ENCODE data around the gene AJAP1. TPM values are rescaled to one million over a fixed set of nuclear protein-coding genes. Genes with fewer than 3 reads are reported as not detected.

AJAP1 gene
- total and polyA plus RNA-seq, 2 donors (not counting 1 experiment from before 2014, with no cell fraction given): not detected

- H3K36me3 ChIP-seq (replicated peaks in 1 of 2; ENCODE audit: control extremely low read depth in 1 of 2, control insufficient read depth in 1 of 2, extremely low read depth in 1 of 2, insufficient read depth in 2 of 2, low read length in 1 of 2): no peaks in the 10 kb centered on the region
- ChIA-PET POLR2A (no interaction called here), CTCF (no interaction called here)
- Mint-ChIP-seq H3K4me1 (no peaks in the 10 kb centered on the region), H3K9me3 (ENCODE audit: insufficient read depth) (no peaks in the 10 kb centered on the region), H3K27me3 (no peaks in the 10 kb centered on the region), H3K27ac (no peak overlapping the region), H3K4me3 (no peak overlapping the region)
- no peaks in the 10 kb centered on the region for H4K20me1 ChIP-seq (ENCODE audit: control insufficient read depth, insufficient read depth, low read length, poor library complexity, severe bottlenecking)
- no peak overlapping the region for H3K4me3 ChIP-seq (ENCODE audit: control extremely low read depth in 1 of 5, extremely low read depth in 1 of 5, insufficient read depth in 1 of 5, low read depth in 2 of 5, low read length in 4 of 5)
- WGBS (ENCODE audit: insufficient coverage): 91% methylated on average over 19 of the region's 19 CpGs
- H3K79me2 ChIP-seq (ENCODE audit: control insufficient read depth, insufficient read depth, low read length): no peaks in the 10 kb centered on the region
- no peak overlapping the region for H2AFZ ChIP-seq (ENCODE audit: insufficient read depth, low read depth, low read length, poor library complexity, severe bottlenecking)
- no peak overlapping the region for H3K9ac ChIP-seq (ENCODE audit: low read length)
- H3K4me2 ChIP-seq (replicated peaks; ENCODE audit: low read depth, low read length, poor library complexity, severe bottlenecking): no peak overlapping the region
- intact Hi-C loops (cut with micrococcal nuclease): no loop called here
- no peak for TF ChIP-seq EZH2 (IDR thresholded peaks at IDR 0.05; ENCODE audit: borderline replicate concordance, insufficient read depth, low read depth, low read length, poor library complexity, severe bottlenecking)
- TF ChIP-seq, protein P1, sequence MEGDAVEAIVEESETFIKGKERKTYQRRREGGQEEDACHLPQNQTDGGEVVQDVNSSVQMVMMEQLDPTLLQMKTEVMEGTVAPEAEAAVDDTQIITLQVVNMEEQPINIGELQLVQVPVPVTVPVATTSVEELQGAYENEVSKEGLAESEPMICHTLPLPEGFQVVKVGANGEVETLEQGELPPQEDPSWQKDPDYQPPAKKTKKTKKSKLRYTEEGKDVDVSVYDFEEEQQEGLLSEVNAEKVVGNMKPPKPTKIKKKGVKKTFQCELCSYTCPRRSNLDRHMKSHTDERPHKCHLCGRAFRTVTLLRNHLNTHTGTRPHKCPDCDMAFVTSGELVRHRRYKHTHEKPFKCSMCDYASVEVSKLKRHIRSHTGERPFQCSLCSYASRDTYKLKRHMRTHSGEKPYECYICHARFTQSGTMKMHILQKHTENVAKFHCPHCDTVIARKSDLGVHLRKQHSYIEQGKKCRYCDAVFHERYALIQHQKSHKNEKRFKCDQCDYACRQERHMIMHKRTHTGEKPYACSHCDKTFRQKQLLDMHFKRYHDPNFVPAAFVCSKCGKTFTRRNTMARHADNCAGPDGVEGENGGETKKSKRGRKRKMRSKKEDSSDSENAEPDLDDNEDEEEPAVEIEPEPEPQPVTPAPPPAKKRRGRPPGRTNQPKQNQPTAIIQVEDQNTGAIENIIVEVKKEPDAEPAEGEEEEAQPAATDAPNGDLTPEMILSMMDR (IDR thresholded peaks at IDR 0.05): no peak
- no peaks in the 10 kb centered on the region for H3K4me1 ChIP-seq (ENCODE audit: control insufficient read depth in 2 of 2, insufficient read depth in 2 of 2, low read length in 2 of 2)
- no peak for DNase-seq
- H3K27ac ChIP-seq (ENCODE audit: low read length in 2 of 2): no peak overlapping the region
- H3K27me3 ChIP-seq (replicated peaks in 1 of 4; ENCODE audit: control extremely low read depth in 1 of 4, control insufficient read depth in 3 of 4, insufficient read depth in 4 of 4, low read length in 3 of 4): no peaks in the 10 kb centered on the region
- ATAC-seq (ENCODE audit: low read depth): no peak
- H3K9me3 ChIP-seq (ENCODE audit: control extremely low read depth in 1 of 3, control insufficient read depth in 2 of 3, insufficient read depth in 1 of 3, low read length in 2 of 3): peaks cover 0 to 6% (median 0%) of the 10 kb centered on the region in 3 donors
Observed at GRCh38 chr1:4689941-4690635, 35.7 kb downstream of the AJAP1 start.

DNA sequence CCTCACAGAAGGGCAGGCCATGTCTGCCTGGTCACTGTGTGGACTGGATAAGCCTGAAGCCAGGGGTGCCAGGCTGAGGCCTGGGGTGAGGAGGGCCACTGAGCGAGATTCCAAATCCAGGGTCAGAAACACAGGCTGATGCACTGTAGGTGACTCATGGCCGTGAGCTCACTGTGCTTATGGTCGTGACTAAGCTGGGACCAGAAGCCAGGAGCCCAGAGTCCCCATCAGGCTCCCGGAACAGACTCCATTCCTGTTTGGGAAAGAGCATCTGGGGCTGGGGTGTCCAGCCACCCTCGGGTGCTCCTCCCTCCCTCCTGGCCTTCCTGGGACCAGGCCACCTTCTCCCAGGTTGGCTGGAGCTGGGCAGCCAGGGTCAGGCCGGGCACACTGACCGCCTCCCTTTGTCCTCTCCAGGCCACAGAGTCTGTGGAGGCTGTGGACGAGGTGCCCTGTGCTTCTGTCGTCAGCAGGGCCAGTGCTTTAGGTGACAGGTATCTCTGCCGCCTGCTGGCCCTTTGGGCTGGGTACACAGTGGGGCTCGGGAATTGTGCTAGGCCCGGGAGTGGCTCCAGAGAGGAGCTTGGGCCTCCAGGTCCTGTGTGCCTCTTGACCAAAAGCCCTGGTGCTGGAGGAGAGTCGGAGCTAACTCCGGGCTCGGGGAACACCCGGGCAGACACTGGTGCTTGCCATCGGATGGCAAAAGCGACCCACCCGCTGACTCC, 36.7 kb downstream of the AJAP1 start:
- H3K27me3 ChIP-seq (replicated peaks in 1 of 4; ENCODE audit: control extremely low read depth in 1 of 4, control insufficient read depth in 3 of 4, insufficient read depth in 4 of 4, low read length in 3 of 4): no peaks in the 10 kb centered on the region
- no peaks in the 10 kb centered on the region for H3K36me3 ChIP-seq (replicated peaks in 1 of 2; ENCODE audit: control extremely low read depth in 1 of 2, control insufficient read depth in 1 of 2, extremely low read depth in 1 of 2, insufficient read depth in 2 of 2, low read length in 1 of 2)
- no peak overlapping the region for H3K9ac ChIP-seq (ENCODE audit: low read length)
- H3K9me3 ChIP-seq (ENCODE audit: control extremely low read depth in 1 of 3, control insufficient read depth in 2 of 3, insufficient read depth in 1 of 3, low read length in 2 of 3): peaks cover 0 to 6% (median 0%) of the 10 kb centered on the region in 3 donors
- H3K4me2 ChIP-seq (replicated peaks; ENCODE audit: low read depth, low read length, poor library complexity, severe bottlenecking): no peak overlapping the region
- H3K4me1 ChIP-seq (ENCODE audit: control insufficient read depth in 2 of 2, insufficient read depth in 2 of 2, low read length in 2 of 2): no peaks in the 10 kb centered on the region
- intact Hi-C loops (cut with micrococcal nuclease): no loop called here
- no peak overlapping the region for H3K27ac Mint-ChIP-seq
- no peaks in the 10 kb centered on the region for H4K20me1 ChIP-seq (ENCODE audit: control insufficient read depth, insufficient read depth, low read length, poor library complexity, severe bottlenecking)
- ChIA-PET CTCF (no interaction called here), POLR2A (no interaction called here)
- DNase-seq (no peak), ATAC-seq (ENCODE audit: low read depth) (no peak)
- 87% methylated on average over 19 of the region's 19 CpGs for WGBS (ENCODE audit: insufficient coverage)
- H3K4me3 ChIP-seq (ENCODE audit: control extremely low read depth in 1 of 5, extremely low read depth in 1 of 5, insufficient read depth in 1 of 5, low read depth in 2 of 5, low read length in 4 of 5): no peak overlapping the region
- no peaks in the 10 kb centered on the region for H3K27me3 Mint-ChIP-seq
- no peaks in the 10 kb centered on the region for H3K79me2 ChIP-seq (ENCODE audit: control insufficient read depth, insufficient read depth, low read length)
- no peak for TF ChIP-seq EZH2 (IDR thresholded peaks at IDR 0.05; ENCODE audit: borderline replicate concordance, insufficient read depth, low read depth, low read length, poor library complexity, severe bottlenecking)
- TF ChIP-seq, protein P1 (IDR thresholded peaks at IDR 0.05): no peak
- H3K4me1 Mint-ChIP-seq: no peaks in the 10 kb centered on the region
- no peaks in the 10 kb centered on the region for H3K9me3 Mint-ChIP-seq (ENCODE audit: insufficient read depth)
- H2AFZ ChIP-seq (ENCODE audit: insufficient read depth, low read depth, low read length, poor library complexity, severe bottlenecking): no peak overlapping the region
- H3K27ac ChIP-seq (ENCODE audit: low read length in 2 of 2): no peak overlapping the region
- no peak overlapping the region for H3K4me3 Mint-ChIP-seq

Data from B cell (primary cell).